Activated T-helper 17 cell treated with anti-CD3 and anti-CD28 coated beads, Interleukin-2, amount 50 U/mL, for 72 hours (primary cell): ENCODE results near the gene COL5A1. TPM values are rescaled to one million over a fixed set of nuclear protein-coding genes. Genes with fewer than 3 reads are reported as not detected.
"Not testable (repeated sequence)": the region's sequence is repeated elsewhere in the genome, so short reads cannot be mapped to it uniquely, and the experiment has no call there.

Experiments
- ATAC-seq: fragments of 150-1000 bp; cut with Tn5 transposase; replicated peaks from 2 replicates; pipeline ENCODE4 v1.10.0; 2021; ENCODE audit warnings: mild to moderate bottlenecking, moderate library complexity
- H3K27ac Mint-ChIP-seq: one replicate; pipeline ENCODE4 v1.8.0; 2022; ENCODE audit warnings: mixed read lengths
- H3K27me3 Mint-ChIP-seq: one replicate; pipeline ENCODE4 v1.8.0; 2022; ENCODE audit warnings: mixed read lengths
- H3K36me3 Mint-ChIP-seq: one replicate; pipeline ENCODE4 v1.8.0; 2022; ENCODE audit warnings: low read depth, mild to moderate bottlenecking, mixed read lengths
- H3K4me1 Mint-ChIP-seq: one replicate; pipeline ENCODE4 v1.8.0; 2022; ENCODE audit warnings: mixed read lengths
- H3K4me3 Mint-ChIP-seq: one replicate; pipeline ENCODE4 v1.8.0; 2022; ENCODE audit warnings: mild to moderate bottlenecking, mixed read lengths
- H3K9me3 Mint-ChIP-seq: one replicate; pipeline ENCODE4 v1.8.0; 2022; ENCODE audit warnings: mixed read lengths
- total RNA-seq, 2 donors: library from RNA; stranded (reverse); gene quantifications; one replicate each; pipeline ENCODE4 v1.2.3, GENCODE V29; 2022

Gene COL5A1
- total RNA-seq, 2 donors from 2014 or later: 0.50 to 1.3 TPM

DNA sequence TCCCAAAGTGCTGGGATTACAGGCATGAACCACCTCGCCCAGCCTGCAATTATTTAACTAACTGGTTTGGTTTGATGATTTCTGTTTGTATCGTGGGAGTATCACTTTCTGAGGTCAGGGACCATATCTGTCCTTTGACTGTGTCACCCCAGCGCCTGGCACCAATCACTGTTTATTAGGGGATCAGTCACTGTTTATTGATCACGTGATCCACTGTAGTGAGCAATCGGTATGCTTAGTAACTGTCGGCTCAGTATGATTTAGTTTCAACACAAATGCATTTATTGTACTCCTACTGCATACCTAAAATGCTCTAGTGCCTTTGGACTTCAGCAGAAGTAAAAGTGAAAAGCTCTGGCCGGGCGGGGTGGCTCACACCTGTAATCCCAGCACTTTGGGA, 54.8 kb downstream of the COL5A1 start:
- Mint-ChIP-seq H3K36me3 (no peaks in the 10 kb centered on the region), H3K9me3 (no peaks in the 10 kb centered on the region), H3K27me3 (no peaks in the 10 kb centered on the region), H3K4me3 (no peak overlapping the region), H3K4me1 (no peaks in the 10 kb centered on the region), H3K27ac (no peak overlapping the region)
- no peak for ATAC-seq

DNA sequence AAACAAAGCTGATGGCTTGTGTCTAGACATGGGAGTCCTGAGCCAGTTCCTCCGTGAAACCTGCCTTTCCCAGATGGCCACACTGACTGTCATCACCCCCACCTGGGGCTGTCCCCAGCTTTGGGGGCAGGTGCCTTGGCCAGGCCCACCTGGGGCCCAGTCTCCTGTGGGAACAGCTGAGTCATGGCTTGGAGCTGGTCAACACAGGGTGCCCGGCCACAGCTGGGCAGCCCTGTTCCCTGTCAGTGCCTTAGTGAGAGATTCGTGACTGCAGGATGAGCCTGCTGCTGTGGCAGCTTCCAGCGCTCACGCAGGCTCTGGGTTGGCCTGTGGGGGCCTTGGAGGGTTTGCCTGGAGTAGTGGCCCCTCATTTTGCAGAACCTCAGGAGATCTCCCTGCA, 56.5 kb downstream of the COL5A1 start:
- Mint-ChIP-seq H3K27me3 (no peaks in the 10 kb centered on the region), H3K4me1 (no peaks in the 10 kb centered on the region), H3K27ac (no peak overlapping the region), H3K36me3 (no peaks in the 10 kb centered on the region), H3K4me3 (no peak overlapping the region), H3K9me3 (no peaks in the 10 kb centered on the region)
- ATAC-seq: peak; percentile 12

DNA sequence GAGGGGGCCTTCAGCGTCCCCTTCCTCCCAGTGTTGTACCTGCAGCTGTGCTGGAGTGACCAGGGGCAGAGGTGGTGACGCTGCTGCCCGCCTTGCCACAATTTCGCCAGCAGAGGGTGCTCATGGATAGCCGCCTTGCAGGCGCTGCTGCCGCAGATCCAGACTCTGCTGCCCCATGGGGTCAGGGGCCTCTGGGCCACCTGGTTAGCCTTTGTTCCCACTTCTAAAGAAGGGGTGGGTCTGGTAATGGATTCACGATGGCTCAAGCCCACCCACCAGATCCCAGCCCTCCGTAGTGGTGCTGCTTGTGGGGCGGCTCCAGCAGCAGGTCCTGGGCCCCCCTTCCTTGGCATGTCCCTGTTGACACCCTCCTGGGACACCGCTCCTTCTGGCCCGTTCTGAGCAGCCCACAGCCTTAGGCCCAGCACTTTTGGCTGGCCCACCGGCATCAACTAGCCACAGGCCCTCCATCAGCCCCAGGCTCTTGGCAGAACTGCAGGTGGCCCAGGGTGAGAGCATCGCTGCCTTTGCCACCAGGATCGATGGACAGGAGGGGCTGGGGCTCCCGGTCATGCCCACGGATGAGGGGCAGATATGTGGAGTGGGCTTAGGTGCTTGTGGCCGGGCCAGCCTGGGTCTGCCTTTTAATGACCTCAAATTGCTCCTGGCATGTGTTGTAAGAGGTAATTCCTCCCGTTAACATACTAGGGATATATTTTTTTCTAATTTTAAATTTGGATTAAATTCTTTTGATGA, 57.2 kb downstream of the COL5A1 start:
- H3K9me3 Mint-ChIP-seq: no peaks in the 10 kb centered on the region
- H3K36me3 Mint-ChIP-seq: no peaks in the 10 kb centered on the region
- H3K4me1 Mint-ChIP-seq: no peaks in the 10 kb centered on the region
- H3K4me3 Mint-ChIP-seq: no peak overlapping the region
- no peak overlapping the region for H3K27ac Mint-ChIP-seq
- peak; percentile 75 for ATAC-seq
- H3K27me3 Mint-ChIP-seq: no peaks in the 10 kb centered on the region

DNA sequence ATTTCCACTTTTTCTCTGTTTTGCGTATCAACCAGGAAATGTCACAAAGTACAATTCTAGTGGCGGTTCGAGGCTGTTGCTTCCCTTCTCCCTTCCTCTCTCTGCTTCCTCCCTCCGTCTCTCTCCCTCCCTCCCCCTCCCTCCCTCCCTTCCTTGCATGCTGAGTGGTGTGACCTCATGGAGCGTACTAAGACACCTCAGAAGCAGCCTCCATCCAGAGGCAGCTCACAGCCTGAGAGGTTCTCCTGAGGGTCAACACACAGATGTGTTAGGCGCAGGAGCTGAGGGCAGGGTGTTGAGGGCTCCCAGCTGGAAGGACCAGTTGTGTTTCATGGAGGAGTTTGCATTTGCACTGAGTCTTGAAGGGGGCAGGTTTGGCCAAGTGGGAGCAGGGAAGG, 57.7 kb downstream of the COL5A1 start:
- Mint-ChIP-seq H3K27me3 (no peaks in the 10 kb centered on the region), H3K9me3 (no peaks in the 10 kb centered on the region), H3K36me3 (no peaks in the 10 kb centered on the region), H3K27ac (no peak overlapping the region), H3K4me3 (no peak overlapping the region), H3K4me1 (no peaks in the 10 kb centered on the region)
- ATAC-seq: no peak

DNA sequence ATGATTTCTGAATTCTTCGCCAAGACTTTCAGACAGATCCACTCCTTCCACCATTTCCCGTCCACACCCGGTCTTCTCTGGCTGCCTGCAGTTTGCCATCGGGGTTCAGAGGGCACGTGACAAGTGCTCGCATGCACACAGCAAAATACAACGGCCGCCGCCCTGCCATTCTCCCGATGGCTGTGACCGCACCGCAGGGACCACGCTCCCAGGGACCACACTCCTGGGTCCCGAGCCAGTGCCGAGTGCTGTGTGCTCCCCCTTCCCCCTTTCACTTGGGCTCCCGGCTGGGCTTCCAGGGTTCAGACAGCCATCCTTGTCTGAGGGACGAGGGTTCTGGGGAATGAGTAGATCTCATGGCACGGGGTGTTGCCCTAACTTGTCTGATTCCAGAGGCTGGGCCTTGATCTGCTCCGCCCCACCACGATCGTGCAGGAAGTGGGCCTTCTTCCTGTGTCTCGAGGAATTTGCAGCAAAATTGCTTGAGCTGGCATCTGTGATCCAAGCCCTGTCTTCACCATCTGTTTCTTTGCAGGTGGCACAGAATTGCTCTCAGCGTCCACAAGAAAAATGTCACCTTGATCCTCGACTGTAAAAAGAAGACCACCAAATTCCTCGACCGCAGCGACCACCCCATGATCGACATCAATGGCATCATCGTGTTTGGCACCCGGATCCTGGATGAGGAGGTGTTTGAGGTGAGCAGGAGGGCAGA, 59.2 kb downstream of the COL5A1 start:
- Mint-ChIP-seq H3K27me3 (no peaks in the 10 kb centered on the region), H3K27ac (no peak overlapping the region), H3K36me3 (no peaks in the 10 kb centered on the region), H3K4me1 (no peaks in the 10 kb centered on the region), H3K4me3 (no peak overlapping the region), H3K9me3 (no peaks in the 10 kb centered on the region)
- ATAC-seq: no peak

DNA sequence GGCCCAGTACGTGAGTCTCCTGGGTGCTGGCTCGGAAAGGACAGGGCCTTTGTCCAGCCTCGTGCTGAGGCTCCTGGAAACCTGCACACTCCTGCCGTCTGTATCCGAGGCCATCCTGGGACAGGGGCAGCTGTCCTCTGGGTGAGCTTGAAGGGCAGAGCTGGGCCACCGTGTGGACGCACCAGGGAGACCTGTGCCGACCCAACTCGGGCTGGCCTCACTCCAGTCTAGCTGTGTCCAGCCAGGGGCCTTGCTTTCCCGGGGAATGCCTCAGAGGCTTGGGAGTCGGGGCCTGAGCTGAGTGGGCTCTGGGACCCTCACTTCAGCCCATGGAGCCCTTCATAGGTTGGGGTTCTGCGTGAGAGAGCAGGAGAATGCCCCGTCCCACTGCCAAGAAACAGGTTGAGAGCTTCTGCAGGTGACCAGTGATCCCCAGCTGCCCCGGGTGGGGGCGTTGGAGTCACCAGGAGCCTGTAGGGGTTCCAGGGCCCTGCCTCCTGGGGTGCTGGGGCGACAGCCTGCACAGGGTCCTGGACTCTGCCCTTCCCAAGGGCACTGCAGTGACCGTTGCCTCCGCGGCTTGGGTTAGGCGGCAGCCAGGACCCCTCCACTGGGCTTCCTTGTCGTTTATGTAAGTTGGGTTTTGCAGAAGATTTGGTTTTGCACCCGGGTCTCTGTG, 60.1 kb downstream of the COL5A1 start:
- Mint-ChIP-seq H3K4me3 (no peak overlapping the region), H3K4me1 (no peaks in the 10 kb centered on the region), H3K36me3 (no peaks in the 10 kb centered on the region), H3K27me3 (no peaks in the 10 kb centered on the region), H3K27ac (no peak overlapping the region), H3K9me3 (no peaks in the 10 kb centered on the region)
- no peak for ATAC-seq

DNA sequence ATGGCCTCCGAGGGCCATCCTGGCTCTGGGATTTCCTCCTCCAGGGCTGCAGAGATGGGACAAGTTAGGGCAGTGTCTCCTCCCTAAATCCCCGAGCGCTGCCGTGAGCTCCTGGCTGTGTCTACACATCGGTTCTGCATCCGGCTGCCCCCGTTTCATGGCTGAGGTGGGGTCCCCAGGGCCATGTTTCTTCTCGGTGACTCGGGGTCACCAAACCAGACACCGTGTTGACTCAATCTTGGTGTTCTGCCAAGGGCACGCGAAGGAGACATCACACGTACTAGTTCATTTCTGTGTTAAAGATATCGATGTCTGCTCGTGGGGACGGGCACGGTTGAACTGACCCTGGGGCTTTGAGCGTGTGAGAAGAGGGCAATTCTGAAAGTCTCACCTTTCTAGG, 60.7 kb downstream of the COL5A1 start:
- ATAC-seq: no peak
- Mint-ChIP-seq H3K4me3 (no peak overlapping the region), H3K27me3 (no peaks in the 10 kb centered on the region)

GRCh38 chr9:134703730-134704114, 62.1 kb downstream of the COL5A1 start:
- not testable (repeated sequence) for ATAC-seq, H3K27me3 Mint-ChIP-seq, H3K9me3 Mint-ChIP-seq, H3K4me1 Mint-ChIP-seq, H3K36me3 Mint-ChIP-seq, H3K27ac Mint-ChIP-seq, H3K4me3 Mint-ChIP-seq

More for the DNA sequence above, 60.7 kb downstream of the COL5A1 start:
- H3K4me1 Mint-ChIP-seq: no peaks in the 10 kb centered on the region
- no peaks in the 10 kb centered on the region for H3K9me3 Mint-ChIP-seq
- H3K27ac Mint-ChIP-seq: no peak overlapping the region
- H3K36me3 Mint-ChIP-seq: no peaks in the 10 kb centered on the region

DNA sequence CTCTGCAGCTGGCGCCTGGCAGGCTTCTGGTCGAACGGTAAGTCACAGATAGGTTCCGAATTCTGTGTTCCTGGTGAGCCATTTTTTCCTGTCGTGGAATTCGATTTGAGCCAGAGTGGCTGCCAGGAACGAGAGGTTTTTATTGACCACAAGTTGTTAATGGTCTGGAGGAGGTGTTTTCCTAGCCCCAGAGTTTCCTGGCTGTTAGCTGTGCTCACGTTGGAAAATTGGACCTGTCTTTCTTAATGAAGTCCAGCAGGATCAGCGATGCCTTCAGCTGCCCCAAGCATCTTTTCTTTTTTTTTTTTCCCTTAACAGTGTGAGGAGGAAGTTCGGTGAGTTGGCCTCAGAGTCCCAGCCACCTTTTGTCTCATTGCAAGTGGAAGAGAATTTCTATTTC, 62.9 kb downstream of the COL5A1 start:
- no peaks in the 10 kb centered on the region for H3K4me1 Mint-ChIP-seq
- no peaks in the 10 kb centered on the region for H3K27me3 Mint-ChIP-seq
- no peak overlapping the region for H3K27ac Mint-ChIP-seq
- H3K9me3 Mint-ChIP-seq: no peaks in the 10 kb centered on the region
- no peak overlapping the region for H3K4me3 Mint-ChIP-seq
- no peak for ATAC-seq
- H3K36me3 Mint-ChIP-seq: no peaks in the 10 kb centered on the region

DNA sequence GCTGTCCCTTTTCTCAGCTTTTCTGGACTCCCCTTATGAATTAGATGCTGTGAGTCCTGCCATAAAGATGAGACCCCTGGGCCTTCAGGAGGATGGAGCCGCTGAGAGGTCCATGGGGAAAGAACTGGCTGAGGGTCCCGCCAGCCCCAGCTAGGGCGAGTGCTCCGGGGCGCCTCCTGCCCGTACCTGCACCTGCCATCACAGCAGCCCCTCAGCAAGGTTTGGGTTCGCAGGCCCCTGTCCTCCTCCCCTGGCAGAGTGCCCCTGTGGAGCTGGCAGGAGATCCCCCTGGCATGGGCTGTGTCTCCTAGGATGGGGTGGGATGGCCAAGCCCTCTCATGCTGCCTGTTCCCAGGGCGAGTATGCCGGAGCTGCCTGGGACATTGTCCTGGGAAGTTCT, 64.2 kb downstream of the COL5A1 start:
- Mint-ChIP-seq H3K4me1 (no peaks in the 10 kb centered on the region), H3K9me3 (no peaks in the 10 kb centered on the region), H3K4me3 (no peak overlapping the region), H3K36me3 (no peaks in the 10 kb centered on the region), H3K27me3 (no peaks in the 10 kb centered on the region), H3K27ac (no peak overlapping the region)
- ATAC-seq: no peak

DNA sequence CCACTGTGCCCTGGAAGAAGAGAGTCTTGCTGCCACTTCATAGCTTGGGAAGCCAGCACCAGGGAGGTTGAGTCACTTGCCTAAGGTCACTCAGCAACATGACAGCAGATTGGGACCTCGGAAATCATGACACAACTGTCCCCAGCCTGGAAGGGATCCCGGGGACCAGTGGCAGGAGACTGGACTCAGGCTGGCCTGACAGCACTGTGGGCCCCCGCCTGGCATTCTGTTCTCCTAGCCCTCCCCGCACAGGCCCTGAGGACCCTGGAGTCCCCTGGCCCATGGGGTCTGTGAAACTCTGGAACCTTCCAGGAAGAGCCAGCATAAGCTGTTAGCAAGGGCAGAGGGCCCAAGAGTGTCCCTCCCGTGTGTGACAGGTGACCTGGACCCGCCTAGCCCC, 64.9 kb downstream of the COL5A1 start:
- Mint-ChIP-seq H3K27me3 (no peaks in the 10 kb centered on the region), H3K36me3 (no peaks in the 10 kb centered on the region), H3K4me3 (no peak overlapping the region), H3K9me3 (no peaks in the 10 kb centered on the region), H3K4me1 (no peaks in the 10 kb centered on the region), H3K27ac (no peak overlapping the region)
- ATAC-seq: no peak

DNA sequence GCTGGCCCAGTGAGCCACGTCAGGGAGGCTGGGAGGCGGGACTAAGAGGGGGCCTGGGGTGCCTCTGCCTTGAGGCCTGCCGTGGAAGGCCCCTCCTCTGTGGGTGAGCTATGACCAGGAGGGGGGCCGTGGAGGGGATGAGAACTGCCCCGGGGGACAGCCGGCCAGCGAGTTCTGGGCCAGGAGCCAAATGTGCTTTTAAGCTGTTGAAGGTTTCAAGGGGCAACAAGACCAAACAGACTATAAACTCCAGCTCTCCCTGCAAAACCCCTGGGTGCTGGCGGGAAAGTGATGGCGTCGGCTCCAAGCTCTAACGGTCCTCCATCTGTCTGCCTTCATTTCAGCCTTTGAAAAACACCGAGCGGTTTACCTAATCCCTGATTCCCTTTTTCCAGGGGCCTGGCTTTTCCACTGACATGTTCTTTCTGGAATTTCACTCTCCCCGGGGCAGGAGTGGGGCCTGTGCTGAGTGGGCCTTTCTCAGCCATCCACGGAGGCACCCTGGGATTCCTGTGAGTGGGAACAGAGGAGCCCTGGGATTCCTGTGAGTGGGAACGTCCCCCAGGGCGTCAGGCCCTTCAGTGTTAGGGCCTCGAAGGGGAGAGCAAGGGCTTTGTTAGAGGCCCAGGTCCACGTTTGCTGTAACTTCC, 65.6 kb downstream of the COL5A1 start:
- no peaks in the 10 kb centered on the region for H3K36me3 Mint-ChIP-seq
- H3K9me3 Mint-ChIP-seq: no peaks in the 10 kb centered on the region
- H3K4me3 Mint-ChIP-seq: no peak overlapping the region
- no peaks in the 10 kb centered on the region for H3K4me1 Mint-ChIP-seq
- H3K27ac Mint-ChIP-seq: no peak overlapping the region
- no peak for ATAC-seq
- no peaks in the 10 kb centered on the region for H3K27me3 Mint-ChIP-seq

- Mint-ChIP-seq H3K9me3 (no peaks in the 10 kb centered on the region), H3K27me3 (no peaks in the 10 kb centered on the region), H3K36me3 (no peaks in the 10 kb centered on the region), H3K4me1 (no peaks in the 10 kb centered on the region), H3K27ac (no peak overlapping the region), H3K4me3 (no peak overlapping the region)
- ATAC-seq: no peak
Observed at GRCh38 chr9:134707731-134708671, 66.4 kb downstream of the COL5A1 start.

DNA sequence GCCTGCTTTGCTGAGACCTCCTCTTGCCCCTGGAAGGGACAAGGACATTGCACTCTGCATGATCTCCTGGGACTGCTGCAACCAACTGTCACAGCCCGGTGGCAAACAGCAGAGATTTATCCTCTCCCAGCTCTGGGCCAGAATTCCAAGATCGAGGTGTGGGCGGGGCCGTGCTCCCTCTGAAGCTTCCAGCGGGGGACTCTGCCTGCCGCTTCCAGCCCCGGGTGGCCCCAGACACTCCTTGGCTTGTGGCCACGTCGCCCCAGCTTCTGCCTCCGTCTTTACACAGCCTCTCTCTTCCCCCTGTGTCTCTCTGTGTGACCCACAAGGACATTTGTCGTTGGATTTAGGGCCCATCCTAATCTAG, 67.1 kb downstream of the COL5A1 start:
- Mint-ChIP-seq H3K27me3 (no peaks in the 10 kb centered on the region), H3K36me3 (no peaks in the 10 kb centered on the region), H3K4me3 (no peak overlapping the region), H3K4me1 (no peaks in the 10 kb centered on the region), H3K9me3 (no peaks in the 10 kb centered on the region), H3K27ac (no peak overlapping the region)
- ATAC-seq: no peak
